Measurements from ENCODE around the gene USP3. TPM values are rescaled to one million over a fixed set of nuclear protein-coding genes. Genes with fewer than 3 reads are reported as not detected.

USP3 gene
- total RNA-seq, 1 donor from 2014 or later: 46.3 TPM

- Histone ChIP-seq H3K27me3 (ENCODE audit: control insufficient read depth, insufficient read depth, low read length) (no peaks in the 10 kb centered on the region), H3K4me3 (ENCODE audit: low read depth, low read length) (peak overlapping the region; percentile 48), H3K36me3 (ENCODE audit: control insufficient read depth, insufficient read depth, low read length) (no peaks in the 10 kb centered on the region)
- no peak for TF ChIP-seq CTCF (IDR thresholded peaks at IDR 0.05; ENCODE audit: insufficient read depth, low read length, poor library complexity, severe bottlenecking)
- no peak for DNase-seq (ENCODE audit: low read depth)
Measured at GRCh38 chr15:63601704-63602185, 97.4 kb downstream of the USP3 start.

GRCh38 chr15:63602595-63602994 is 98.2 kb downstream of the USP3 start:
- H3K36me3 ChIP-seq (ENCODE audit: control insufficient read depth, insufficient read depth, low read length): no peaks in the 10 kb centered on the region
- H3K27me3 ChIP-seq (ENCODE audit: control insufficient read depth, insufficient read depth, low read length): no peaks in the 10 kb centered on the region
- no peak for DNase-seq (ENCODE audit: low read depth)
- H3K4me3 ChIP-seq (ENCODE audit: low read depth, low read length): no peak overlapping the region
- no peak for TF ChIP-seq CTCF (IDR thresholded peaks at IDR 0.05; ENCODE audit: insufficient read depth, low read length, poor library complexity, severe bottlenecking)

GRCh38 chr15:63603516-63603915 is 99.1 kb downstream of the USP3 start:
- Histone ChIP-seq H3K4me3 (ENCODE audit: low read depth, low read length) (no peak overlapping the region), H3K36me3 (ENCODE audit: control insufficient read depth, insufficient read depth, low read length) (no peaks in the 10 kb centered on the region), H3K27me3 (ENCODE audit: control insufficient read depth, insufficient read depth, low read length) (no peaks in the 10 kb centered on the region)
- DNase-seq (ENCODE audit: low read depth): no peak
- TF ChIP-seq CTCF (IDR thresholded peaks at IDR 0.05; ENCODE audit: insufficient read depth, low read length, poor library complexity, severe bottlenecking): no peak

GRCh38 chr15:63604281-63604680 is 99.9 kb downstream of the USP3 start:
- TF ChIP-seq CTCF (IDR thresholded peaks at IDR 0.05; ENCODE audit: insufficient read depth, low read length, poor library complexity, severe bottlenecking): no peak
- H3K27me3 ChIP-seq (ENCODE audit: control insufficient read depth, insufficient read depth, low read length): no peaks in the 10 kb centered on the region
- no peaks in the 10 kb centered on the region for H3K36me3 ChIP-seq (ENCODE audit: control insufficient read depth, insufficient read depth, low read length)
- DNase-seq (ENCODE audit: low read depth): no peak
- H3K4me3 ChIP-seq (ENCODE audit: low read depth, low read length): no peak overlapping the region

- DNase-seq (ENCODE audit: low read depth): no peak
- H3K27me3 ChIP-seq (ENCODE audit: control insufficient read depth, insufficient read depth, low read length): no peaks in the 10 kb centered on the region
- H3K4me3 ChIP-seq (ENCODE audit: low read depth, low read length): no peak overlapping the region
- TF ChIP-seq CTCF (IDR thresholded peaks at IDR 0.05; ENCODE audit: insufficient read depth, low read length, poor library complexity, severe bottlenecking): no peak
- no peaks in the 10 kb centered on the region for H3K36me3 ChIP-seq (ENCODE audit: control insufficient read depth, insufficient read depth, low read length)
Measured at GRCh38 chr15:63605036-63605435, 100.6 kb downstream of the USP3 start.

GRCh38 chr15:63605816-63606215 is 101.4 kb downstream of the USP3 start:
- no peak for TF ChIP-seq CTCF (IDR thresholded peaks at IDR 0.05; ENCODE audit: insufficient read depth, low read length, poor library complexity, severe bottlenecking)
- H3K27me3 ChIP-seq (ENCODE audit: control insufficient read depth, insufficient read depth, low read length): no peaks in the 10 kb centered on the region
- DNase-seq (ENCODE audit: low read depth): no peak

More at GRCh38 chr15:63605816-63606215, 101.4 kb downstream of the USP3 start:
- H3K4me3 ChIP-seq (ENCODE audit: low read depth, low read length): no peak overlapping the region
- H3K36me3 ChIP-seq (ENCODE audit: control insufficient read depth, insufficient read depth, low read length): no peaks in the 10 kb centered on the region
